A549 (cell line): Measurements from ENCODE around the gene MAGI2. TPM values are rescaled to one million over a fixed set of nuclear protein-coding genes. Genes with fewer than 3 reads are reported as not detected.

Experiments
- ATAC-seq, 2 experiments: fragments of 200-7000 bp in 1 of 2; fragments of >200 bp in 1 of 2; cut with Nextera tagmentation in 1 of 2; cut with Tn5 transposase in 1 of 2; 3 replicates each; pipeline versions ENCODE4 v1.8.0 to v1.9.1; 2018 to 2020; ENCODE audit warnings: mild to moderate bottlenecking in 1 of 2, moderate library complexity in 1 of 2
- CTCF ChIA-PET: fragments of 300-600 bp; sonication (Branson Sonifier 250); formaldehyde crosslinking; extraction: SDS; loops from one replicate; lab custom pipeline; 2021; ENCODE audit warnings: antibody characterized with exemption, inconsistent platforms; lab: Yijun Ruan, JAX
- POLR2A ChIA-PET: fragments of 350-600 bp; formaldehyde crosslinking; extraction: SDS; loops from one replicate; lab custom pipeline; 2021; ENCODE audit warnings: antibody characterized with exemption, inconsistent platforms; lab: Yijun Ruan, JAX
- DNase-seq, 2 experiments: peaks; one replicate each; pipeline versions ENCODE4 v3.0.0 to v3.0.0-alpha.2; 2011 to 2016; ENCODE audit warnings: low read depth in 1 of 2, low spot score in 1 of 2
- FAIRE-seq: peaks from 2 replicates; lab custom pipeline; 2011; peaks lifted over from hg19 to GRCh38; lab: Jason Lieb, UNC
- H3K27ac ChIP-seq, 2 experiments: fragments of >200 bp; sonication (Bioruptor Twin); formaldehyde crosslinking; 3 replicates each; pipeline ENCODE4 v1.5.1; 2016 to 2017
- H3K4me1 ChIP-seq: fragments of >200 bp; sonication (Bioruptor Twin); formaldehyde crosslinking; 3 replicates; pipeline ENCODE4 v1.6.1; 2016
- H3K4me2 ChIP-seq: fragments of >200 bp; sonication (Bioruptor Twin); formaldehyde crosslinking; 3 replicates; pipeline ENCODE4 v1.6.1; 2016
- H3K4me3 ChIP-seq: fragments of >200 bp; sonication (Bioruptor Twin); formaldehyde crosslinking; 3 replicates; pipeline ENCODE4 v1.5.1; 2016
- H3K9me3 ChIP-seq: fragments of >200 bp; sonication (Bioruptor Twin); formaldehyde crosslinking; 3 replicates; pipeline ENCODE4 v1.6.1; 2016
- CBX8 ChIP-seq: fragments of 200-600 bp; sonication (generic); IDR thresholded peaks from 2 replicates; pipeline ENCODE4 v1.6.1; 2016
- CEBPB ChIP-seq, 2 experiments: fragments of >200 bp in 1 of 2; sonication (Bioruptor Twin) in 1 of 2; formaldehyde crosslinking in 1 of 2; IDR thresholded peaks; 2 replicates each; pipeline ENCODE4 v1.6.1; 2012 to 2016
- CHD4 ChIP-seq: fragments of 200-600 bp; sonication (generic); IDR thresholded peaks from 2 replicates; pipeline ENCODE4 v1.6.1; 2016; ENCODE audit warnings: antibody characterized with exemption, mild to moderate bottlenecking, borderline replicate concordance
- EHMT2 ChIP-seq: fragments of 200-600 bp; sonication (generic); IDR thresholded peaks from 2 replicates; pipeline ENCODE4 v1.6.1; 2016; ENCODE audit warnings: antibody characterized with exemption, low read depth, mild to moderate bottlenecking, moderate library complexity
- HDAC2 ChIP-seq: fragments of 200-600 bp; sonication (generic); IDR thresholded peaks from 2 replicates; pipeline ENCODE4 v1.6.1; 2016
- HOXA7 ChIP-seq: fragments of 250-450 bp; sonication (Bioruptor Pico); IDR thresholded peaks from 2 replicates; pipeline ENCODE4 v1.5.0; 2020; ENCODE audit warnings: mild to moderate bottlenecking, moderate library complexity
- HOXB5 ChIP-seq: fragments of 250-450 bp; sonication (Bioruptor Pico); IDR thresholded peaks from 2 replicates; pipeline ENCODE4 v1.5.0; 2020; ENCODE audit warnings: mild to moderate bottlenecking, moderate library complexity
- KDM5A ChIP-seq: fragments of 200-600 bp; sonication (generic); IDR thresholded peaks from 2 replicates; pipeline ENCODE4 v1.6.1; 2016; ENCODE audit warnings: antibody characterized with exemption, mild to moderate bottlenecking
- MAFK ChIP-seq: fragments of 450-650 bp; IDR thresholded peaks from 2 replicates; pipeline ENCODE4 v1.6.1; 2014; ENCODE audit not compliant: partially characterized antibody
- NR3C1 ChIP-seq: fragments of >200 bp; sonication (Bioruptor Twin); formaldehyde crosslinking; IDR thresholded peaks from 3 replicates; pipeline ENCODE4 v1.6.1; 2017
- POLR2AphosphoS2 ChIP-seq: conservative IDR thresholded peaks from 2 replicates; pipeline ENCODE4 v1.6.1; 2012; ENCODE audit warnings: low read length, improper control_type of control experiment, inconsistent platforms
- TFCP2L1 ChIP-seq: fragments of 250-450 bp; sonication (Bioruptor Pico); IDR thresholded peaks from 2 replicates; pipeline ENCODE4 v1.5.0; 2021; ENCODE audit warnings: mild to moderate bottlenecking
- ZSCAN20 ChIP-seq: fragments of 250-450 bp; sonication (Bioruptor Pico); IDR thresholded peaks from 2 replicates; pipeline ENCODE4 v1.8.0; 2022; ENCODE audit warnings: mild to moderate bottlenecking, moderate library complexity
- WGBS: methylation state at CpG from one replicate; pipeline ENCODE4 v1.1.6; 2017; ENCODE audit errors: missing lambda C conversion rate; 5-methylcytosine and 5-hydroxymethylcytosine counted together
- polyA plus RNA-seq, 4 experiments: library from polyadenylated mRNA; depleted of rRNA in 3 of 4; stranded (reverse); fragments of >200 nt; fragmentation: RNase III in 1 of 4; extraction: RNeasy Plus Mini Kit Qiagen cat#74134 plus additional on column Dnase treatment in 1 of 4; gene quantifications; 2 replicates in 3 of 4; 3 replicates in 1 of 4; pipeline ENCODE4 v1.2.3, GENCODE V29; 2011 to 2017
- TF ChIP-seq, protein P1 (sequence below): IDR thresholded peaks from 2 replicates; pipeline ENCODE4 v1.6.1; 2012
- TF ChIP-seq, protein P2 (sequence below): fragments of >200 bp; sonication (Bioruptor Twin); formaldehyde crosslinking; IDR thresholded peaks from 3 replicates; pipeline ENCODE4 v1.6.1; 2016
- TF ChIP-seq, protein P3 (sequence below): fragments of >200 bp; sonication (Bioruptor Twin); formaldehyde crosslinking; IDR thresholded peaks from 2 replicates; pipeline ENCODE4 v1.6.1; 2016
- TF ChIP-seq, protein P4 (sequence below): fragments of 450-650 bp; IDR thresholded peaks from 2 replicates; pipeline ENCODE4 v1.6.1; 2014; ENCODE audit warnings: antibody characterized with exemption

Gene MAGI2
- polyA plus RNA-seq, 2 of the 4 experiments (the other 2 are of a cell fraction), result 0.48 to 0.81 TPM

DNA sequence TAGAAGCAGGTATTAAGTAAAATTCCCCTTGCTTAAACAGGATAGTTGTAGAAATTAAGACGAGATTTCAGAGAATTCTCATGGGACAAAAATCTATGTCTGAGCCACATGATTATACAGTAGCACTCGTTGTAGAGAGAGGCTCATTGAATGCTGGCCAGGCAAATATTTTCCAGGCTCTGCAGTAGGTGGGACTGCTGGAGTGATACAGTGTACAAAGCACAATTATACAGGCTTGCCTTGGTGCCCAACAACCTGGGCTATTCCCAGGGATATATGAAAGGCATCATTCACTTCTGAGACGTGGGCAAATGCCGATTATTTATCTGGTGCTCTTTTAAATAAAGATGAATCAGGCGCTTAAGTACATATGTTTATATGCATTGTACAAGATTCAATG lies 1274.3 kb downstream of the MAGI2 start:
- Histone ChIP-seq H3K4me3 (no peak overlapping the region), H3K27ac (no peak overlapping the region), H3K9me3 (no peaks in the 10 kb centered on the region), H3K4me2 (no peak overlapping the region), H3K4me1 (no peaks in the 10 kb centered on the region)
- no peak for FAIRE-seq
- TF ChIP-seq CHD4 (no peak), HOXB5 (CRISPR knock-in tag) (no peak), CBX8 (no peak), MAFK (no peak), NR3C1 (no peak)
- DNase-seq, result no peak
- ChIA-PET POLR2A (no interaction called here), CTCF (no interaction called here)
- 0% methylated on average over 5 of the region's 5 CpGs for WGBS
- ATAC-seq, result no peak

DNA sequence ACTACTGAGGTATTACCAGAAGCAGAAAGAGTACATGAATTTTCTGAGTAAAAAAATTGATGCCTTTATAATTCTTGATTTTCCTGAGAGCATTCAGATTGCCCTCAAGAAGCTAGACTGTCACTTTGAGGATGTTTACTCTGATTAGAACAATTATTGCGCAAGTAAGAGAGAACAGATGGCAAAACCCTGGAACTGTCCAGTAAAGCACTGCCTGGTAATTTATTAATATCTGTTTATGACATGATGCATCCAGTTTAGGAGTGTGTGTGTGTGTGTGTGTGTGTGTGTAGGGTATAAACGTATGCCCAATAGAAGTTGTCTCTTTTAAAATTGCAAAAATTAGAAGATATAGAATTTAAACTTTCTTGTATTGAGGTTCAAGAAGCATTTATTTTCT lies 1275.1 kb downstream of the MAGI2 start:
- ChIA-PET CTCF (no interaction called here), POLR2A (no interaction called here)
- Histone ChIP-seq H3K4me1 (no peaks in the 10 kb centered on the region), H3K27ac (no peak overlapping the region), H3K4me3 (no peak overlapping the region), H3K9me3 (no peaks in the 10 kb centered on the region), H3K4me2 (no peak overlapping the region)
- TF ChIP-seq, protein P1, sequence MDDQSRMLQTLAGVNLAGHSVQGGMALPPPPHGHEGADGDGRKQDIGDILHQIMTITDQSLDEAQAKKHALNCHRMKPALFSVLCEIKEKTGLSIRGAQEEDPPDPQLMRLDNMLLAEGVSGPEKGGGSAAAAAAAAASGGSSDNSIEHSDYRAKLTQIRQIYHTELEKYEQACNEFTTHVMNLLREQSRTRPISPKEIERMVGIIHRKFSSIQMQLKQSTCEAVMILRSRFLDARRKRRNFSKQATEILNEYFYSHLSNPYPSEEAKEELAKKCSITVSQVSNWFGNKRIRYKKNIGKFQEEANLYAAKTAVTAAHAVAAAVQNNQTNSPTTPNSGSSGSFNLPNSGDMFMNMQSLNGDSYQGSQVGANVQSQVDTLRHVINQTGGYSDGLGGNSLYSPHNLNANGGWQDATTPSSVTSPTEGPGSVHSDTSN, result no peak
- TF ChIP-seq KDM5A (no peak), CEBPB (IDR thresholded peaks at IDR 0.05) (peak; percentile 60 to 69; a peak in 2 of 4 replicates), HOXA7 (CRISPR knock-in tag) (no peak), HDAC2 (no peak), POLR2AphosphoS2 (no peak), TFCP2L1 (CRISPR knock-in tag) (no peak)
- TF ChIP-seq, protein P2, sequence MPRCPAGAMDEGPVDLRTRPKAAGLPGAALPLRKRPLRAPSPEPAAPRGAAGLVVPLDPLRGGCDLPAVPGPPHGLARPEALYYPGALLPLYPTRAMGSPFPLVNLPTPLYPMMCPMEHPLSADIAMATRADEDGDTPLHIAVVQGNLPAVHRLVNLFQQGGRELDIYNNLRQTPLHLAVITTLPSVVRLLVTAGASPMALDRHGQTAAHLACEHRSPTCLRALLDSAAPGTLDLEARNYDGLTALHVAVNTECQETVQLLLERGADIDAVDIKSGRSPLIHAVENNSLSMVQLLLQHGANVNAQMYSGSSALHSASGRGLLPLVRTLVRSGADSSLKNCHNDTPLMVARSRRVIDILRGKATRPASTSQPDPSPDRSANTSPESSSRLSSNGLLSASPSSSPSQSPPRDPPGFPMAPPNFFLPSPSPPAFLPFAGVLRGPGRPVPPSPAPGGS, result no peak
- TF ChIP-seq, protein P3, sequence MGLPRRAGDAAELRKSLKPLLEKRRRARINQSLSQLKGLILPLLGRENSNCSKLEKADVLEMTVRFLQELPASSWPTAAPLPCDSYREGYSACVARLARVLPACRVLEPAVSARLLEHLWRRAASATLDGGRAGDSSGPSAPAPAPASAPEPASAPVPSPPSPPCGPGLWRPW, result no peak
- no peak for ATAC-seq
- FAIRE-seq, result no peak
- WGBS, result 28% methylated on average over 2 of the region's 2 CpGs
- DNase-seq, result no peak

DNA sequence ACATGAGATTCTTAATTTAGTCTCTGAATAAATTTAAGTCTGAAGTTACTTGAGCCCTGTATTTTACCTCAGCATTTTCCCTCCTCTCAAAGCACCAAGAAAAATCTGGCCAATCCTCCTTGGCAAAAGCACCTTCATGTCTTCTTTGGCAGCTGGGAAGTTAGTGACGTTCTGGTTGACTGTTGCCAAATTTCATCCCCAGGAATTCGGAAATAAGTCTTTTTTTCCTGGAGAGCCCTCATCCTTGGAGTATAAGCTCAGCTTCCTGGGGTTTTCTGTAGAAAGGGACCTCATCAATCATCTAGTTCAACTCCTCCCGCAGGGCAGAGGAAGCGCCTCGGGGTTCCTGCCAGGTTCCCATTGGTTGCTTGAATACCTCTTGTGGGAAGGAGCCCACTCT lies 1277.3 kb downstream of the MAGI2 start:
- TF ChIP-seq ZSCAN20 (CRISPR knock-in tag) (no peak), EHMT2 (no peak), CEBPB (IDR thresholded peaks at IDR 0.05) (no peak)
- no peaks in the 10 kb centered on the region for H3K4me1 ChIP-seq
- H3K9me3 ChIP-seq, result no peaks in the 10 kb centered on the region
- 10% methylated on average over 5 of the region's 5 CpGs for WGBS
- POLR2A ChIA-PET, result no interaction called here
- ATAC-seq (no peak), DNase-seq (no peak), FAIRE-seq (no peak)
- CTCF ChIA-PET, result interaction anchor here (1.5 kb wide), 1 partner anchor 155 kb away, joined by 4 read pairs; no protein-coding TSS in a partner anchor
- no peak overlapping the region for H3K4me3 ChIP-seq
- H3K27ac ChIP-seq, result no peak overlapping the region
- no peak overlapping the region for H3K4me2 ChIP-seq

DNA sequence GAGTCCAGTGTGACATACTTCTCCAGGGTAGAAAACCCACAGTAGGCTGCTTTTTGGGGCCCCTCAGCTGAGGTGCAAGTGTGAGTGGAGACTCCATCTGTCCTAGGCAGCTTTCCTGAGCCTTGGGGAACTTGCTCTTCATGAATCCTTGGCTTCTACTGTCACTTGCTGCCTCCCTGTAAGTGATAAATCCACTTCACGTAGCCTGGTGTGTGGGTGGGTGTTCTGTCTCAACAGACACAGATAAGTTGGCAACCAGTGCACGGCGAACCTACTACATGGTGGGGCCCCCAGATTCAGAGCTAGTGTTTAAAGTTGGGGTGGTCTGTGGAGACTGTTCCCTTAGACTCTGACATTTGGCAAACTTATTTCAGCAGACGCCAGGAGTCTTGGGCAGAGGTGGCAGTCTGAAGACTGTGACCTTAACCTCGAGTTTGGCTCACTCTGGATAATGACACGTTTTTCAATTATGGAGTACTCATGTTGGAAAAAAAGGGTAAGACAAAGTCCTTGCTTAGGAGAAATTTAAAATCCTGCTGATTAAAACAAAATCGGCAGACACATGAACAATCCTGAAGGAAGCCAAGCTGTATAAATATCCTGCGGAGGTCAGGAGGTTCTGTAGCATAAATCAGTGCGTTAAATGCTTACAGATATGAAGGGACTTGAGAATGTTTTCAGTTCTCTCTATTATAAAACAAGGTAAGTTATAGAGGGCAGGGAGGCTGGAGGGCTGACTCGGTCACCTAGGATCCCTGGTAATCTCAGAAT lies 1278.0 kb downstream of the MAGI2 start:
- 23% methylated on average over 10 of the region's 10 CpGs for WGBS
- no peak overlapping the region for H3K4me3 ChIP-seq
- no peaks in the 10 kb centered on the region for H3K4me1 ChIP-seq
- H3K9me3 ChIP-seq, result no peaks in the 10 kb centered on the region
- FAIRE-seq (no peak), DNase-seq (no peak)
- POLR2A ChIA-PET, result no interaction called here
- H3K4me2 ChIP-seq, result no peak overlapping the region
- no peak overlapping the region for H3K27ac ChIP-seq
- TF ChIP-seq, protein P4, sequence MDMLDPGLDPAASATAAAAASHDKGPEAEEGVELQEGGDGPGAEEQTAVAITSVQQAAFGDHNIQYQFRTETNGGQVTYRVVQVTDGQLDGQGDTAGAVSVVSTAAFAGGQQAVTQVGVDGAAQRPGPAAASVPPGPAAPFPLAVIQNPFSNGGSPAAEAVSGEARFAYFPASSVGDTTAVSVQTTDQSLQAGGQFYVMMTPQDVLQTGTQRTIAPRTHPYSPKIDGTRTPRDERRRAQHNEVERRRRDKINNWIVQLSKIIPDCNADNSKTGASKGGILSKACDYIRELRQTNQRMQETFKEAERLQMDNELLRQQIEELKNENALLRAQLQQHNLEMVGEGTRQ, result no peak
- TF ChIP-seq, all 56 proteins: peak for 0
- ATAC-seq, result no peak
- CTCF ChIA-PET, result interaction anchor here (1.5 kb wide), 1 partner anchor 155 kb away, joined by 4 read pairs; no protein-coding TSS in a partner anchor
